ENCODE data around the gene PTCD1.

The PTCD1 gene

GRCh38 chr7:99396418-99397296 lies 41.9 kb downstream of the PTCD1 start:
- H3K4me3 ChIP-seq (ENCODE audit: low read depth, low read length), result no peak overlapping the region
- no peak for TF ChIP-seq CTCF (IDR thresholded peaks at IDR 0.05; ENCODE audit: low read depth, low read length, missing control alignments)
- DNase-seq (ENCODE audit: low read depth), result no peak

GRCh38 chr7:99395616-99396327 lies 42.8 kb downstream of the PTCD1 start:
- TF ChIP-seq CTCF (IDR thresholded peaks at IDR 0.05; ENCODE audit: low read depth, low read length, missing control alignments), result no peak
- DNase-seq (ENCODE audit: low read depth), result no peak
- H3K4me3 ChIP-seq (ENCODE audit: low read depth, low read length), result no peak overlapping the region

- no peak for TF ChIP-seq CTCF (IDR thresholded peaks at IDR 0.05; ENCODE audit: low read depth, low read length, missing control alignments)
Observed at GRCh38 chr7:99394188-99394502, 44.5 kb downstream of the PTCD1 start.

GRCh38 chr7:99393355-99394187 lies 45.0 kb downstream of the PTCD1 start:
- H3K4me3 ChIP-seq (ENCODE audit: low read depth, low read length), result no peak overlapping the region
- TF ChIP-seq CTCF (IDR thresholded peaks at IDR 0.05; ENCODE audit: low read depth, low read length, missing control alignments), result no peak
- no peak for DNase-seq (ENCODE audit: low read depth)

More at GRCh38 chr7:99394188-99394502, 44.5 kb downstream of the PTCD1 start:
- H3K4me3 ChIP-seq (ENCODE audit: low read depth, low read length), result no peak overlapping the region
- DNase-seq (ENCODE audit: low read depth), result no peak

GRCh38 chr7:99392659-99393354 lies 45.8 kb downstream of the PTCD1 start:
- no peak for DNase-seq (ENCODE audit: low read depth)
- TF ChIP-seq CTCF (IDR thresholded peaks at IDR 0.05; ENCODE audit: low read depth, low read length, missing control alignments), result no peak
- H3K4me3 ChIP-seq (ENCODE audit: low read depth, low read length), result no peak overlapping the region

- no peak for TF ChIP-seq CTCF (IDR thresholded peaks at IDR 0.05; ENCODE audit: low read depth, low read length, missing control alignments)
- no peak overlapping the region for H3K4me3 ChIP-seq (ENCODE audit: low read depth, low read length)
- no peak for DNase-seq (ENCODE audit: low read depth)
Observed at GRCh38 chr7:99392046-99392445, 46.6 kb downstream of the PTCD1 start.

All from GM12864 (cell line).